GM12878 (cell line): ENCODE results near the gene LDLRAD4. TPM values are rescaled to one million over a fixed set of nuclear protein-coding genes. Genes with fewer than 3 reads are reported as not detected.

Source experiments
- ATAC-seq: fragments of 200-7000 bp; cut with Tn5 transposase; 3 replicates; pipeline ENCODE4 v1.9.1; 2020; ENCODE audit warnings: mild to moderate bottlenecking, moderate library complexity
- BruUV-seq: library from RNA; stranded (reverse); fragments of 400-500 nt; replicated peaks from 2 replicates; lab custom pipeline; 2021; lab: Mats Ljungman, UMichigan
- CTCF ChIA-PET: fragments of 300-600 bp; sonication (Branson Sonifier 250); formaldehyde crosslinking; extraction: SDS; loops from one replicate; lab custom pipeline; 2021; ENCODE audit warnings: inconsistent platforms; lab: Yijun Ruan, JAX
- POLR2A ChIA-PET: fragments of 350-600 bp; formaldehyde crosslinking; extraction: SDS; loops from one replicate; lab custom pipeline; 2021; ENCODE audit warnings: inconsistent platforms; lab: Charles Lee
- RAD21 ChIA-PET: fragments of 300-600 bp; sonication (Branson Sonifier 250); formaldehyde crosslinking; loops from one replicate; lab custom pipeline; 2023; ENCODE audit warnings: antibody characterized with exemption; ENCODE audit not compliant: unreplicated experiment; lab: Charles Lee
- SMC1A ChIA-PET: fragments of 300-600 bp; sonication (Branson Sonifier 250); formaldehyde crosslinking; loops from one replicate; lab custom pipeline; 2023; ENCODE audit not compliant: unreplicated experiment, uncharacterized antibody; lab: Charles Lee
- DNase-seq: peaks from one replicate; pipeline ENCODE4 v3.0.0-alpha.2; 2011; ENCODE audit warnings: low read depth, low spot score
- FAIRE-seq: peaks from 3 replicates; lab custom pipeline; 2011; peaks lifted over from hg19 to GRCh38; lab: Jason Lieb, UNC
- H2AFZ ChIP-seq: 2 replicates; pipeline ENCODE4 v1.6.0; 2011; ENCODE audit warnings: low read depth, low read length, control low read depth; ENCODE audit not compliant: control insufficient read depth
- H3K27ac ChIP-seq: 2 replicates; pipeline ENCODE4 v1.5.1; 2011; ENCODE audit warnings: control low read depth; ENCODE audit not compliant: control insufficient read depth, insufficient read depth
- H3K27me3 ChIP-seq, 2 experiments: replicated peaks in 1 of 2; 2 replicates each; pipeline versions ENCODE4 v1.6.0 to v1.6.1; 2011; ENCODE audit warnings: low read length in 1 of 2; ENCODE audit not compliant: control insufficient read depth in 2 of 2, insufficient read depth in 2 of 2
- H3K36me3 ChIP-seq, 2 experiments: 2 replicates each; pipeline ENCODE4 v1.5.1; 2011; ENCODE audit warnings: low read length in 1 of 2; ENCODE audit not compliant: control insufficient read depth in 2 of 2, insufficient read depth in 2 of 2
- H3K4me1 ChIP-seq: 2 replicates; pipeline ENCODE4 v1.6.1; 2011; ENCODE audit warnings: mild to moderate bottlenecking, low read length, moderate library complexity, mixed read lengths; ENCODE audit not compliant: control insufficient read depth, insufficient read depth
- H3K4me2 ChIP-seq: 2 replicates; pipeline ENCODE4 v1.6.0; 2011; ENCODE audit warnings: control low read depth; ENCODE audit not compliant: control insufficient read depth, insufficient read depth
- H3K4me3 ChIP-seq: fragments of 200-600 bp; sonication (generic); 2 replicates; pipeline ENCODE4 v1.5.1; 2016
- H3K79me2 ChIP-seq: 2 replicates; pipeline ENCODE4 v1.6.0; 2011; ENCODE audit warnings: low read length; ENCODE audit not compliant: control insufficient read depth, insufficient read depth
- H3K9ac ChIP-seq: 2 replicates; pipeline ENCODE4 v1.8.0; 2011; ENCODE audit warnings: low read length, control low read depth, mixed read lengths; ENCODE audit not compliant: control insufficient read depth, insufficient read depth
- H3K9me3 ChIP-seq: replicated peaks from 3 replicates; pipeline ENCODE4 v1.5.1; 2011; ENCODE audit warnings: mild to moderate bottlenecking, low read length; ENCODE audit not compliant: control insufficient read depth, insufficient read depth
- H4K20me1 ChIP-seq: 2 replicates; pipeline ENCODE4 v1.6.0; 2011; ENCODE audit not compliant: control insufficient read depth, insufficient read depth
- CREM ChIP-seq: IDR thresholded peaks from 2 replicates; pipeline ENCODE4 v1.6.1; 2014; ENCODE audit warnings: antibody characterized with exemption, low read depth
- FOS ChIP-seq: IDR thresholded peaks from 3 replicates; pipeline ENCODE4 v1.6.1; 2011; ENCODE audit warnings: borderline replicate concordance; ENCODE audit not compliant: insufficient read length; ENCODE audit errors: extremely low read depth
- LARP7 ChIP-seq: fragments of 450-650 bp; IDR thresholded peaks from 2 replicates; pipeline ENCODE4 v1.6.1; 2017; ENCODE audit warnings: mild to moderate bottlenecking
- RFX5 ChIP-seq: IDR thresholded peaks from 2 replicates; pipeline ENCODE4 v1.6.1; 2011; ENCODE audit warnings: low read depth, low read length, improper control_type of control experiment
- WGBS: methylation state at CpG from one replicate; pipeline ENCODE4 v1.1.6; 2016; ENCODE audit warnings: low lambda C conversion rate; ENCODE audit not compliant: insufficient replicate concordance, insufficient coverage; ENCODE audit errors: missing lambda C conversion rate; 5-methylcytosine and 5-hydroxymethylcytosine counted together
- in situ Hi-C: fragments of 300-500 bp; cut with MboI; formaldehyde crosslinking; loops from 9 replicates; pipeline ENCODE4 v1.14.3; 2018; ENCODE audit warnings: mixed read lengths
- intact Hi-C: fragments of 100-400 bp; cut with micrococcal nuclease; formaldehyde crosslinking; loops from one replicate; pipeline ENCODE4 v1.14.2; 2022; ENCODE audit not compliant: unreplicated experiment
- polyA plus RNA-seq, 11 experiments: library from polyadenylated mRNA; depleted of rRNA in 4 of 11; unstranded in 6 of 11; stranded (reverse) in 5 of 11; fragments of >200 nt; fragmentation: Nextera tagmentation in 4 of 11; fragmentation: Illumina TruSeq in 1 of 11; extraction: Ambion mirVana in 4 of 11; extraction: Trizol in 1 of 11; gene quantifications; 1 replicate in 1 of 11; 2 replicates in 10 of 11; pipeline versions ENCODE4 v1.2.1 to v1.2.3, GENCODE V29; 2011 to 2016; ENCODE audit warnings: inconsistent platforms in 2 of 11, missing spikeins in 2 of 11, low read depth in 1 of 11
- total RNA-seq, 4 experiments: library from RNA; depleted of rRNA in 3 of 4; stranded (reverse); fragments of >200 nt in 3 of 4; fragmentation: Illumina TruSeq in 1 of 4; extraction: Trizol in 1 of 4; gene quantifications; 2 replicates each; pipeline versions ENCODE4 v1.2.1 to v1.2.3, GENCODE V29; 2013 to 2021
- TF ChIP-seq, protein P1 (sequence below): IDR thresholded peaks from 2 replicates; pipeline ENCODE4 v1.6.1; 2011; ENCODE audit warnings: borderline replicate concordance, low read depth, mild to moderate bottlenecking, moderate library complexity, low read length; ENCODE audit not compliant: insufficient read depth, poor library complexity, severe bottlenecking
- TF ChIP-seq, protein P2 (sequence below): fragments of 150-350 bp; IDR thresholded peaks from 2 replicates; pipeline ENCODE4 v1.6.1; 2016; ENCODE audit warnings: low read depth, low read length

The LDLRAD4 gene
- total and polyA plus RNA-seq, 10 of the 15 experiments (the other 5 are each of a cell fraction or from before 2014, with no cell fraction given) = 2.7 to 16.8 (median 11.2) TPM

DNA sequence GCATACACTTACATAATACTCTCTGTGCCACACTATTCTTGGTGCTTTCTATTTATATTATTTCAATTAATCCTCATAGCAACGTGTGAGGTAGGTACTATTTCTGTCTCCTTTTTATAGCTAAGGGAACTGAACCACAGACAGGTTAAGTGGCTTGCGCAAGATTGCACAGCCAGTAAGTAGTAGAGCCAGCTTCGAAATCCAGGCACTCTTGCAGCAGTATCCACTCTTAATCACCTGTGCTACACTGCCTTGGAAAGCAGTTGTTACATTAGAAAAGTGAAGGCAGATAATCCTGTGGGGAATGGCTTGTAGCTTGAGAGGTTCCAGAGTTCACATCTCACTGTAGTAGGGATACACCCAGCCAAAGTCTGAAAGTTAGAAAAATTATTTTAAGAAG, 198.3 kb downstream of the LDLRAD4 start:
- peaks cover 3% of the 10 kb centered on the region; the same call in 1 of the 3 replicates for H3K9me3 ChIP-seq
- H4K20me1 ChIP-seq = no peaks in the 10 kb centered on the region; the same call in 1 of the 2 replicates
- ATAC-seq = no peak
- ChIA-PET RAD21 (no interaction called here), CTCF (interaction anchor here (0.7 kb wide), 1 partner anchor 9 kb away, joined by 4 read pairs; no protein-coding TSS in a partner anchor), POLR2A (no interaction called here), SMC1A (interaction anchor here (0.9 kb wide), 1 partner anchor 9 kb away, joined by 3 read pairs; no protein-coding TSS in a partner anchor)
- H3K27ac ChIP-seq = no peak overlapping the region
- no peaks in the 10 kb centered on the region; a peak in 2 of 4 replicates for H3K27me3 ChIP-seq
- no peaks in the 10 kb centered on the region for H3K79me2 ChIP-seq
- no peak for DNase-seq
- TF ChIP-seq CREM (no peak), RFX5 (no peak), FOS (no peak), LARP7 (no peak)
- TF ChIP-seq, protein P1, sequence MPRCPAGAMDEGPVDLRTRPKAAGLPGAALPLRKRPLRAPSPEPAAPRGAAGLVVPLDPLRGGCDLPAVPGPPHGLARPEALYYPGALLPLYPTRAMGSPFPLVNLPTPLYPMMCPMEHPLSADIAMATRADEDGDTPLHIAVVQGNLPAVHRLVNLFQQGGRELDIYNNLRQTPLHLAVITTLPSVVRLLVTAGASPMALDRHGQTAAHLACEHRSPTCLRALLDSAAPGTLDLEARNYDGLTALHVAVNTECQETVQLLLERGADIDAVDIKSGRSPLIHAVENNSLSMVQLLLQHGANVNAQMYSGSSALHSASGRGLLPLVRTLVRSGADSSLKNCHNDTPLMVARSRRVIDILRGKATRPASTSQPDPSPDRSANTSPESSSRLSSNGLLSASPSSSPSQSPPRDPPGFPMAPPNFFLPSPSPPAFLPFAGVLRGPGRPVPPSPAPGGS = no peak
- TF ChIP-seq, protein P2, sequence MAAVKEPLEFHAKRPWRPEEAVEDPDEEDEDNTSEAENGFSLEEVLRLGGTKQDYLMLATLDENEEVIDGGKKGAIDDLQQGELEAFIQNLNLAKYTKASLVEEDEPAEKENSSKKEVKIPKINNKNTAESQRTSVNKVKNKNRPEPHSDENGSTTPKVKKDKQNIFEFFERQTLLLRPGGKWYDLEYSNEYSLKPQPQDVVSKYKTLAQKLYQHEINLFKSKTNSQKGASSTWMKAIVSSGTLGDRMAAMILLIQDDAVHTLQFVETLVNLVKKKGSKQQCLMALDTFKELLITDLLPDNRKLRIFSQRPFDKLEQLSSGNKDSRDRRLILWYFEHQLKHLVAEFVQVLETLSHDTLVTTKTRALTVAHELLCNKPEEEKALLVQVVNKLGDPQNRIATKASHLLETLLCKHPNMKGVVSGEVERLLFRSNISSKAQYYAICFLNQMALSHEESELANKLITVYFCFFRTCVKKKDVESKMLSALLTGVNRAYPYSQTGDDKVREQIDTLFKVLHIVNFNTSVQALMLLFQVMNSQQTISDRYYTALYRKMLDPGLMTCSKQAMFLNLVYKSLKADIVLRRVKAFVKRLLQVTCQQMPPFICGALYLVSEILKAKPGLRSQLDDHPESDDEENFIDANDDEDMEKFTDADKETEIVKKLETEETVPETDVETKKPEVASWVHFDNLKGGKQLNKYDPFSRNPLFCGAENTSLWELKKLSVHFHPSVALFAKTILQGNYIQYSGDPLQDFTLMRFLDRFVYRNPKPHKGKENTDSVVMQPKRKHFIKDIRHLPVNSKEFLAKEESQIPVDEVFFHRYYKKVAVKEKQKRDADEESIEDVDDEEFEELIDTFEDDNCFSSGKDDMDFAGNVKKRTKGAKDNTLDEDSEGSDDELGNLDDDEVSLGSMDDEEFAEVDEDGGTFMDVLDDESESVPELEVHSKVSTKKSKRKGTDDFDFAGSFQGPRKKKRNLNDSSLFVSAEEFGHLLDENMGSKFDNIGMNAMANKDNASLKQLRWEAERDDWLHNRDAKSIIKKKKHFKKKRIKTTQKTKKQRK = no peak
- no peaks in the 10 kb centered on the region for H3K4me1 ChIP-seq
- no peaks in the 10 kb centered on the region for H3K36me3 ChIP-seq
- intact Hi-C loops = loop anchor here (10.0 kb wide), 1 partner anchor 172 kb away; no protein-coding TSS in a partner anchor
- no peak overlapping the region for H3K4me3 ChIP-seq
- H3K9ac ChIP-seq = no peak overlapping the region
- H2AFZ ChIP-seq = no peak overlapping the region
- BruUV-seq = no TSS peak
- in situ Hi-C loops = no loop called here
- H3K4me2 ChIP-seq = no peak overlapping the region
- no peak for FAIRE-seq
- 34% methylated on average over 3 of the region's 3 CpGs for WGBS
